H9 (cell line): ENCODE data around the gene FFAR3. TPM values are rescaled to one million over a fixed set of nuclear protein-coding genes. Genes with fewer than 3 reads are reported as not detected.

Experiments
- DNase-seq: peaks from one replicate; pipeline ENCODE4 v3.0.0-alpha.2; 2017
- H2AFZ ChIP-seq: one replicate; pipeline ENCODE4 v1.6.1; 2013; ENCODE audit warnings: mild to moderate bottlenecking, low read length, control low read depth, moderate library complexity
- H2AK5ac ChIP-seq: 2 replicates; pipeline ENCODE4 v1.6.1; 2013; ENCODE audit warnings: low read length, control low read depth, mixed read lengths; ENCODE audit not compliant: insufficient read length
- H2BK120ac ChIP-seq: one replicate; pipeline ENCODE4 v1.6.1; 2013; ENCODE audit warnings: low read depth, mild to moderate bottlenecking, low read length, control low read depth, inconsistent platforms; ENCODE audit not compliant: poor library complexity, severe bottlenecking
- H2BK12ac ChIP-seq: 2 replicates; pipeline ENCODE4 v1.6.1; 2013; ENCODE audit warnings: low read length, control low read depth, mixed read lengths, low read depth; ENCODE audit not compliant: insufficient read length
- H2BK15ac ChIP-seq: 2 replicates; pipeline ENCODE4 v1.6.1; 2013; ENCODE audit warnings: low read depth, low read length, control low read depth
- H2BK20ac ChIP-seq: one replicate; pipeline ENCODE4 v1.6.1; 2013; ENCODE audit warnings: low read depth, mild to moderate bottlenecking, low read length, control low read depth, inconsistent platforms; ENCODE audit not compliant: poor library complexity, severe bottlenecking
- H2BK5ac ChIP-seq: 2 replicates; pipeline ENCODE4 v1.6.1; 2013; ENCODE audit warnings: low read length, control low read depth, mixed read lengths; ENCODE audit not compliant: insufficient read length
- H3K14ac ChIP-seq: 2 replicates; pipeline ENCODE4 v1.6.1; 2013; ENCODE audit warnings: low read length, control low read depth; ENCODE audit not compliant: insufficient read depth
- H3K18ac ChIP-seq: 2 replicates; pipeline ENCODE4 v1.6.1; 2013; ENCODE audit warnings: low read depth, mild to moderate bottlenecking, mixed read lengths, low read length, control low read depth; ENCODE audit not compliant: insufficient read length
- H3K23ac ChIP-seq: 2 replicates; pipeline ENCODE4 v1.6.1; 2013; ENCODE audit warnings: low read length, control low read depth, mixed read lengths, low read depth; ENCODE audit not compliant: insufficient read length
- H3K23me2 ChIP-seq: 2 replicates; pipeline ENCODE4 v1.6.1; 2013; ENCODE audit warnings: low read depth, mild to moderate bottlenecking, mixed read lengths, low read length, control low read depth; ENCODE audit not compliant: insufficient read length, poor library complexity, severe bottlenecking
- H3K27ac ChIP-seq: 2 replicates; pipeline ENCODE4 v1.5.1; 2013; ENCODE audit warnings: low read length, control low read depth, mixed read lengths, low read depth; ENCODE audit not compliant: insufficient read length
- H3K27me3 ChIP-seq: 2 replicates; pipeline ENCODE4 v1.6.1; 2013; ENCODE audit warnings: low read length, control low read depth, inconsistent platforms; ENCODE audit not compliant: insufficient read depth
- H3K4ac ChIP-seq: 2 replicates; pipeline ENCODE4 v1.6.1; 2013; ENCODE audit warnings: low read depth, mild to moderate bottlenecking, control low read depth, inconsistent platforms, low read length, moderate library complexity
- H3K4me1 ChIP-seq: 2 replicates; pipeline ENCODE4 v1.6.1; 2013; ENCODE audit warnings: low read length, control low read depth, inconsistent platforms; ENCODE audit not compliant: insufficient read depth
- H3K4me2 ChIP-seq: 2 replicates; pipeline ENCODE4 v1.6.1; 2013; ENCODE audit warnings: low read length, control low read depth, mixed read lengths; ENCODE audit not compliant: insufficient read length, insufficient read depth
- H3K56ac ChIP-seq: 2 replicates; pipeline ENCODE4 v1.6.1; 2013; ENCODE audit warnings: low read depth, mild to moderate bottlenecking, mixed read lengths, low read length, control low read depth; ENCODE audit not compliant: insufficient read length
- H3K79me1 ChIP-seq: 2 replicates; pipeline ENCODE4 v1.6.1; 2013; ENCODE audit warnings: low read depth, mild to moderate bottlenecking, moderate library complexity, low read length, control low read depth, inconsistent platforms; ENCODE audit not compliant: insufficient read depth, poor library complexity, severe bottlenecking
- H3K79me2 ChIP-seq: 2 replicates; pipeline ENCODE4 v1.6.1; 2013; ENCODE audit warnings: low read length, control low read depth, inconsistent platforms; ENCODE audit not compliant: insufficient read depth
- H3K9ac ChIP-seq: 2 replicates; pipeline ENCODE4 v1.6.1; 2013; ENCODE audit warnings: low read length, control low read depth, mixed read lengths; ENCODE audit not compliant: insufficient read length; ENCODE audit errors: extremely low read depth
- H3K9me3 ChIP-seq: one replicate; pipeline ENCODE4 v1.6.1; 2013; ENCODE audit warnings: low read depth, low read length, inconsistent platforms; ENCODE audit not compliant: control insufficient read depth
- H3T11ph ChIP-seq: one replicate; pipeline ENCODE4 v1.6.1; 2013; ENCODE audit warnings: mild to moderate bottlenecking, low read length, control low read depth, inconsistent platforms
- H4K20me1 ChIP-seq: one replicate; pipeline ENCODE4 v1.6.1; 2013; ENCODE audit not compliant: control insufficient read depth, insufficient read length, insufficient read depth
- H4K5ac ChIP-seq: 2 replicates; pipeline ENCODE4 v1.6.1; 2013; ENCODE audit warnings: low read depth, mild to moderate bottlenecking, mixed read lengths, low read length, control low read depth; ENCODE audit not compliant: insufficient read length
- H4K8ac ChIP-seq: replicated peaks from 2 replicates; pipeline ENCODE4 v1.6.1; 2013; ENCODE audit warnings: low read length, control low read depth, mixed read lengths, low read depth; ENCODE audit not compliant: insufficient read length
- H4K91ac ChIP-seq: 2 replicates; pipeline ENCODE4 v1.6.1; 2013; ENCODE audit warnings: low read depth, mild to moderate bottlenecking, moderate library complexity, mixed read lengths, low read length, control low read depth; ENCODE audit not compliant: insufficient read length
- H3K27ac Mint-ChIP-seq, 3 experiments: 2 replicates in 2 of 3; 3 replicates in 1 of 3; pipeline ENCODE4 v1.8.0; 2020 to 2021; ENCODE audit warnings: mixed read lengths in 3 of 3, mild to moderate bottlenecking in 1 of 3, moderate library complexity in 1 of 3
- H3K27me3 Mint-ChIP-seq: 2 replicates; pipeline ENCODE4 v1.8.0; 2021; ENCODE audit warnings: low read depth, mild to moderate bottlenecking, moderate library complexity, mixed read lengths
- H3K36me3 Mint-ChIP-seq, 3 experiments: 2 replicates in 2 of 3; 3 replicates in 1 of 3; pipeline ENCODE4 v1.8.0; 2020 to 2021; ENCODE audit warnings: low read depth in 3 of 3, mixed read lengths in 3 of 3; ENCODE audit not compliant: insufficient read depth in 1 of 3
- H3K4me1 Mint-ChIP-seq, 2 experiments: 2 replicates each; pipeline ENCODE4 v1.8.0; 2020; ENCODE audit warnings: mixed read lengths in 2 of 2
- H3K4me3 Mint-ChIP-seq, 2 experiments: 2 replicates in 1 of 2; 3 replicates in 1 of 2; pipeline ENCODE4 v1.8.0; 2020 to 2021; ENCODE audit warnings: mild to moderate bottlenecking in 2 of 2, mixed read lengths in 2 of 2, moderate library complexity in 1 of 2
- H3K9me3 Mint-ChIP-seq, 2 experiments: 2 replicates in 1 of 2; 3 replicates in 1 of 2; pipeline ENCODE4 v1.8.0; 2020; ENCODE audit warnings: mild to moderate bottlenecking in 2 of 2, mixed read lengths in 2 of 2, moderate library complexity in 1 of 2
- WGBS: extraction: QIAGEN DNeasy Blood & Tissue Kit; methylation state at CpG from one replicate; pipeline ENCODE4 v1.1.7; 2013; ENCODE audit warnings: missing lambda C conversion rate, low lambda C conversion rate, mixed read lengths; ENCODE audit not compliant: insufficient read length; ENCODE audit errors: extremely low coverage; 5-methylcytosine and 5-hydroxymethylcytosine counted together
- total RNA-seq: library from RNA; stranded (reverse); gene quantifications from 2 replicates; pipeline ENCODE4 v1.2.1, GENCODE V29; 2021
- TF ChIP-seq, protein P1 (sequence below): fragments of 200-600 bp; sonication (generic); conservative IDR thresholded peaks from 3 replicates; pipeline ENCODE4 v1.8.0; 2021; ENCODE audit warnings: antibody characterized with exemption, mild to moderate bottlenecking

Gene FFAR3
- total RNA-seq, 1 experiment from 2014 or later = not detected

DNA sequence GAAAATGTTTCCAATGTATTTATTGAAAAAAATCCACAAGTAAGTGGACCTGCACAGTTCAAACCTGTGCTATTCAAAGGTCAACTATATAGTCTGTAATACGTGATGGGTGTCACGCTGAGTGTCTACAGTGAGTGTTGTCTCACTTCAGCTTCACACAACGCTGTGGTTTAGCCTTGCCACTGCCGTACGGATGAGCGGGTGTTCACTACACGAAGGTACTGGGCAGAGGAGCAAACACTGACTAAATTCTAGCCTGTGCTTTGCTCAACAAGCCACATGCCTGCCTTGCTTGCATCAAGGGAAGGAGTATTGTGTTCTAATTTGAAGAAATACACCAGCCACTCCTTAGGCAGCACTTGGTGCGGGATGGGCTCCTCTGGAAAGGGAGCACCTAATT lies 3.4 kb upstream of the FFAR3 start:
- no peak overlapping the region for H3K4me2 ChIP-seq
- no peak overlapping the region for H2BK12ac ChIP-seq
- no peaks in the 10 kb centered on the region for H3K79me1 ChIP-seq
- no peak overlapping the region for H2BK20ac ChIP-seq
- no peak overlapping the region for H2AFZ ChIP-seq
- no peak overlapping the region for H3K18ac ChIP-seq
- no peak overlapping the region for H4K8ac ChIP-seq
- H4K5ac ChIP-seq = no peak overlapping the region
- H3K23ac ChIP-seq = no peak overlapping the region
- no peak overlapping the region for H4K91ac ChIP-seq
- no peak overlapping the region for H3K4me3 Mint-ChIP-seq
- H2BK15ac ChIP-seq = no peak overlapping the region
- no peaks in the 10 kb centered on the region for H3K79me2 ChIP-seq
- H3K9ac ChIP-seq = no peak overlapping the region
- WGBS = no CpG with 5 or more reads among the region's 8 CpGs
- H3K9me3 Mint-ChIP-seq = no peaks in the 10 kb centered on the region
- H2BK120ac ChIP-seq = no peak overlapping the region
- no peak overlapping the region for H3T11ph ChIP-seq
- H3K36me3 Mint-ChIP-seq = no peaks in the 10 kb centered on the region; a peak in 1 of 7 replicates
- TF ChIP-seq, protein P1, sequence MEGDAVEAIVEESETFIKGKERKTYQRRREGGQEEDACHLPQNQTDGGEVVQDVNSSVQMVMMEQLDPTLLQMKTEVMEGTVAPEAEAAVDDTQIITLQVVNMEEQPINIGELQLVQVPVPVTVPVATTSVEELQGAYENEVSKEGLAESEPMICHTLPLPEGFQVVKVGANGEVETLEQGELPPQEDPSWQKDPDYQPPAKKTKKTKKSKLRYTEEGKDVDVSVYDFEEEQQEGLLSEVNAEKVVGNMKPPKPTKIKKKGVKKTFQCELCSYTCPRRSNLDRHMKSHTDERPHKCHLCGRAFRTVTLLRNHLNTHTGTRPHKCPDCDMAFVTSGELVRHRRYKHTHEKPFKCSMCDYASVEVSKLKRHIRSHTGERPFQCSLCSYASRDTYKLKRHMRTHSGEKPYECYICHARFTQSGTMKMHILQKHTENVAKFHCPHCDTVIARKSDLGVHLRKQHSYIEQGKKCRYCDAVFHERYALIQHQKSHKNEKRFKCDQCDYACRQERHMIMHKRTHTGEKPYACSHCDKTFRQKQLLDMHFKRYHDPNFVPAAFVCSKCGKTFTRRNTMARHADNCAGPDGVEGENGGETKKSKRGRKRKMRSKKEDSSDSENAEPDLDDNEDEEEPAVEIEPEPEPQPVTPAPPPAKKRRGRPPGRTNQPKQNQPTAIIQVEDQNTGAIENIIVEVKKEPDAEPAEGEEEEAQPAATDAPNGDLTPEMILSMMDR = no peak
- no peaks in the 10 kb centered on the region for H3K9me3 ChIP-seq
- peaks cover 6 to 7% of the 10 kb centered on the region in 2 experiments for H3K4me1 Mint-ChIP-seq
- H3K27me3 ChIP-seq = no peaks in the 10 kb centered on the region
- no peak overlapping the region for H2AK5ac ChIP-seq
- no peak overlapping the region for H3K27ac ChIP-seq
- H3K56ac ChIP-seq = no peak overlapping the region
- H3K27me3 Mint-ChIP-seq = peaks cover 4% of the 10 kb centered on the region
- no peaks in the 10 kb centered on the region; the same call in 1 of the 2 replicates for H3K4me1 ChIP-seq
- H3K4ac ChIP-seq = no peak overlapping the region
- peaks cover 4% of the 10 kb centered on the region for H4K20me1 ChIP-seq
- no peak overlapping the region; a peak in 1 of 7 replicates for H3K27ac Mint-ChIP-seq
- peaks cover 4% of the 10 kb centered on the region for H3K23me2 ChIP-seq
- DNase-seq = no peak
- no peak overlapping the region for H3K14ac ChIP-seq
- no peak overlapping the region for H2BK5ac ChIP-seq
